ENCODE measurements around the gene CGRRF1. TPM values are rescaled to one million over a fixed set of nuclear protein-coding genes. Genes with fewer than 3 reads are reported as not detected.

Gene CGRRF1
- total and polyA plus RNA-seq, 9 of the 15 experiments (the other 6 are each of a cell fraction or from before 2014, with no cell fraction given), result 2.8 to 15.8 (median 4.6) TPM

- ATAC-seq (peak; percentile 54), DNase-seq (ENCODE audit: extremely low read depth in 1 of 4, low spot score in 3 of 4) (peak in 2 of 4 experiments; percentile 7 to 47), FAIRE-seq (peak; percentile 63)
- CTCF ChIA-PET (ENCODE audit: low intra/inter-chr PET ratio), result no interaction called here
- POLR2A ChIA-PET, result interaction anchor here (0.8 kb wide), 1 partner anchor 271 kb away, joined by 3 read pairs; no protein-coding TSS in a partner anchor
- Histone ChIP-seq H2AFZ (ENCODE audit: low read depth, low read length) (no peak overlapping the region), H3K4me3 (no peak overlapping the region), H3K9me3 (replicated peaks; ENCODE audit: control insufficient read depth, insufficient read depth, low read depth, low read length) (no peaks in the 10 kb centered on the region), H3K4me2 (ENCODE audit: insufficient read depth, low read length) (peak overlapping the region; percentile 8; the same call in 1 of the 2 replicates), H3K27ac (ENCODE audit: extremely low read depth, low read depth, low read length) (no peak overlapping the region), H3K27me3 (ENCODE audit: control insufficient read depth in 2 of 2, insufficient read depth in 2 of 2, low read length in 2 of 2) (no peaks in the 10 kb centered on the region), H4K20me1 (replicated peaks; ENCODE audit: control insufficient read depth, insufficient read depth, low read length) (no peaks in the 10 kb centered on the region), H3K79me2 (ENCODE audit: control insufficient read depth, insufficient read depth, low read length) (no peaks in the 10 kb centered on the region), H3K4me1 (replicated peaks in 1 of 2; ENCODE audit: control insufficient read depth in 2 of 2, insufficient read depth in 2 of 2, low read length in 2 of 2) (peaks cover 0 to 12% of the 10 kb centered on the region in 2 experiments; a peak in 3 of 5 replicates), H3K36me3 (ENCODE audit: control insufficient read depth, insufficient read depth, low read length) (no peaks in the 10 kb centered on the region), H3K9me1 (ENCODE audit: control insufficient read depth, insufficient read depth, low read length) (no peaks in the 10 kb centered on the region), H3K9ac (ENCODE audit: insufficient read depth in 1 of 2, low read depth in 2 of 2, low read length in 2 of 2) (no peak overlapping the region)
- in situ Hi-C loops (cut with MboI), result no loop called here
- BruUV-seq (replicated peaks), result no TSS peak
- intact Hi-C loops (cut with micrococcal nuclease), result no loop called here
- 0% methylated on average over 2 of the region's 2 CpGs for WGBS (ENCODE audit: insufficient coverage, low coverage, missing lambda C conversion rate)
- TF ChIP-seq NELFE (IDR thresholded peaks at IDR 0.05; ENCODE audit: insufficient read depth, insufficient read length) (no peak), DIDO1 (tag; IDR thresholded peaks at IDR 0.05; ENCODE audit: low read depth) (no peak), ETV5 (CRISPR knock-in tag; IDR thresholded peaks at IDR 0.05; ENCODE audit: low read depth) (no peak), POLR2AphosphoS5 (IDR thresholded peaks at IDR 0.05; ENCODE audit: control insufficient read depth, insufficient read depth, low read depth, low read length) (peak; percentile 33; the same call in 1 of the 2 replicates), CTCFL (IDR thresholded peaks at IDR 0.05; ENCODE audit: borderline replicate concordance, insufficient read depth, low read depth, low read length, poor library complexity, severe bottlenecking) (no peak), FOXO4 (CRISPR knock-in tag; IDR thresholded peaks at IDR 0.05) (no peak), ZNF217 (CRISPR knock-in tag; IDR thresholded peaks at IDR 0.05) (no peak), ZNF518B (CRISPR knock-in tag; IDR thresholded peaks at IDR 0.05) (no peak), ZNF609 (CRISPR knock-in tag; IDR thresholded peaks at IDR 0.05; ENCODE audit: borderline replicate concordance) (no peak)
Measured at GRCh38 chr14:54502602-54503001, 7.1 kb upstream of the CGRRF1 start.

All from K562 (cell line).